Epithelial cell of proximal tubule (primary cell): ENCODE data around the gene NKAIN2. TPM values are rescaled to one million over a fixed set of nuclear protein-coding genes. Genes with fewer than 3 reads are reported as not detected.

Source experiments
- DNase-seq: peaks from one replicate; pipeline ENCODE4 v3.0.0-alpha.2; 2011; ENCODE audit warnings: low read depth
- H3K4me3 ChIP-seq: 2 replicates; pipeline ENCODE4 v1.5.1; 2011; ENCODE audit warnings: low read depth, mild to moderate bottlenecking, low read length
- CTCF ChIP-seq: conservative IDR thresholded peaks from 2 replicates; pipeline ENCODE4 v1.5.1; 2012; ENCODE audit warnings: low read depth, mild to moderate bottlenecking, low read length
- total RNA-seq: library from RNA; depleted of rRNA; stranded (reverse); fragments of >200 nt; gene quantifications from 2 replicates; pipeline ENCODE4 v1.2.3, GENCODE V29; 2015

Gene NKAIN2
- total RNA-seq, 1 donor from 2014 or later = under 0.01 TPM

- no peak overlapping the region for H3K4me3 ChIP-seq
- no peak for DNase-seq
- TF ChIP-seq CTCF = no peak
Observed at GRCh38 chr6:124769811-124770544, 966.3 kb downstream of the NKAIN2 start.

GRCh38 chr6:124770784-124771183 lies 967.1 kb downstream of the NKAIN2 start:
- no peak for TF ChIP-seq CTCF
- no peak overlapping the region for H3K4me3 ChIP-seq
- DNase-seq = no peak

- DNase-seq = no peak
- no peak for TF ChIP-seq CTCF
Observed at GRCh38 chr6:124772733-124773319, 969.2 kb downstream of the NKAIN2 start.

GRCh38 chr6:124775121-124775520 lies 971.5 kb downstream of the NKAIN2 start:
- TF ChIP-seq CTCF = no peak
- H3K4me3 ChIP-seq = no peak overlapping the region
- DNase-seq = no peak

More at GRCh38 chr6:124772733-124773319, 969.2 kb downstream of the NKAIN2 start:
- H3K4me3 ChIP-seq = no peak overlapping the region

GRCh38 chr6:124777863-124778262 lies 974.2 kb downstream of the NKAIN2 start:
- DNase-seq = no peak
- no peak for TF ChIP-seq CTCF

GRCh38 chr6:124780623-124781022 lies 977.0 kb downstream of the NKAIN2 start:
- no peak for DNase-seq
- no peak for TF ChIP-seq CTCF
- no peak overlapping the region for H3K4me3 ChIP-seq

More at GRCh38 chr6:124777863-124778262, 974.2 kb downstream of the NKAIN2 start:
- no peak overlapping the region for H3K4me3 ChIP-seq
